Vagina (tissue), 2 donors: ENCODE measurements around the gene ARPC4. TPM values are rescaled to one million over a fixed set of nuclear protein-coding genes. Genes with fewer than 3 reads are reported as not detected.

ENCODE experiments used
- DNase-seq, 2 donors: peaks; one replicate each; pipeline ENCODE4 v3.0.0-alpha.2; 2017; ENCODE audit errors: extremely low spot score in 2 of 2
- H3K27ac ChIP-seq: fragments of 200-600 bp; sonication (generic); one replicate; pipeline ENCODE4 v1.5.1; 2019
- H3K27me3 ChIP-seq: fragments of 200-600 bp; sonication (generic); one replicate; pipeline ENCODE4 v1.5.1; 2019
- H3K36me3 ChIP-seq, 2 donors: fragments of 200-600 bp; sonication (generic); one replicate each; pipeline ENCODE4 v1.5.1; 2017 to 2019
- H3K4me1 ChIP-seq: fragments of 200-600 bp; sonication (generic); one replicate; pipeline ENCODE4 v1.5.1; 2019
- H3K4me3 ChIP-seq, 2 donors: fragments of 200-600 bp; sonication (generic); 1 replicate in 1 of 2; 2 replicates in 1 of 2; pipeline ENCODE4 v1.5.1; 2016 to 2019
- H3K9me3 ChIP-seq: fragments of 200-600 bp; sonication (generic); one replicate; pipeline ENCODE4 v1.5.1; 2019
- POLR2A ChIP-seq, 2 donors: fragments of 450-650 bp; IDR thresholded peaks; one replicate each; pipeline ENCODE4 v1.6.1; 2017; ENCODE audit warnings: antibody characterized with exemption in 2 of 2, mild to moderate bottlenecking in 2 of 2, moderate library complexity in 2 of 2
- POLR2AphosphoS5 ChIP-seq, 2 donors: sonication (generic); formaldehyde crosslinking; IDR thresholded peaks; one replicate each; pipeline ENCODE4 v1.9.0; 2017; ENCODE audit warnings: antibody characterized with exemption in 2 of 2, mild to moderate bottlenecking in 2 of 2, low read depth in 1 of 2; ENCODE audit not compliant: insufficient read depth in 1 of 2
- intact Hi-C: fragments of 100-400 bp; cut with DNase I; formaldehyde crosslinking; loops from one replicate; pipeline ENCODE4 v1.15.1; 2023
- total RNA-seq: library from RNA; depleted of rRNA; stranded (reverse); fragments of >200 nt; gene quantifications from one replicate; pipeline ENCODE4 v1.2.3, GENCODE V29; 2016
- TF ChIP-seq, protein P1 (sequence below), 3 experiments: fragments of 450-650 bp in 2 of 3; fragments of 200-600 bp in 1 of 3; sonication (generic) in 1 of 3; IDR thresholded peaks; one replicate each; pipeline ENCODE4 v1.5.1; 2017 to 2019; ENCODE audit warnings: antibody characterized with exemption in 3 of 3, mild to moderate bottlenecking in 2 of 3, moderate library complexity in 2 of 3

Gene ARPC4
- total RNA-seq, 1 donor from 2014 or later, result 124 TPM

DNA sequence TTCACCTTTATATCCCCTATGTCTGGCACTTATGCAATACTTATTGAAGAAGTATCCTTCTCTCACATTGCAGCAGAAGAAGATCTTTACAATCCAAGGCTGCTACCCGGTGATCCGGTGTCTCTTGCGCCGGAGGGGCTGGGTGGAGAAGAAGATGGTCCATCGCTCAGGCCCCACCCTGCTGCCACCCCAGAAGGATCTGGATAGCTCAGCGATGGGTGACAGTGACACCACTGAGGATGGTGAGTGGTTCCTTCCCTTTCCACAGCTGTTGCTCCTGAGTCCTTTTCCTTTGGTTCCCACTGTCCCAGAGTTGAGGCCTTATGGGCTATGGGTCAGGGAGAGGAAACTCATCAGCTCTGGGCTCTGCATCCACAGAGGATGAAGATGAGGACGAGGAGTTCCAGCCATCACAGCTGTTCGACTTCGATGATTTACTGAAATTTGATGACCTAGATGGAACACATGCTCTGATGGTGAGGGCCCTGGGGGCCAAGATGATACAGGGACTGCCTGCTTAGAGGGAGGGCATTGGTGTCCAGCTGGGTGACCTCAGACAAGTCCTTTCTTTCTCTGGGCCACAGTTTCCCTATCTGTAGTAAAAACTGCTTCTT, 20.1 kb downstream of the ARPC4 start:
- H3K4me1 ChIP-seq, result peaks cover 19% of the 10 kb centered on the region
- no peak overlapping the region for H3K4me3 ChIP-seq
- intact Hi-C loops, result no loop called here
- TF ChIP-seq, protein P1, sequence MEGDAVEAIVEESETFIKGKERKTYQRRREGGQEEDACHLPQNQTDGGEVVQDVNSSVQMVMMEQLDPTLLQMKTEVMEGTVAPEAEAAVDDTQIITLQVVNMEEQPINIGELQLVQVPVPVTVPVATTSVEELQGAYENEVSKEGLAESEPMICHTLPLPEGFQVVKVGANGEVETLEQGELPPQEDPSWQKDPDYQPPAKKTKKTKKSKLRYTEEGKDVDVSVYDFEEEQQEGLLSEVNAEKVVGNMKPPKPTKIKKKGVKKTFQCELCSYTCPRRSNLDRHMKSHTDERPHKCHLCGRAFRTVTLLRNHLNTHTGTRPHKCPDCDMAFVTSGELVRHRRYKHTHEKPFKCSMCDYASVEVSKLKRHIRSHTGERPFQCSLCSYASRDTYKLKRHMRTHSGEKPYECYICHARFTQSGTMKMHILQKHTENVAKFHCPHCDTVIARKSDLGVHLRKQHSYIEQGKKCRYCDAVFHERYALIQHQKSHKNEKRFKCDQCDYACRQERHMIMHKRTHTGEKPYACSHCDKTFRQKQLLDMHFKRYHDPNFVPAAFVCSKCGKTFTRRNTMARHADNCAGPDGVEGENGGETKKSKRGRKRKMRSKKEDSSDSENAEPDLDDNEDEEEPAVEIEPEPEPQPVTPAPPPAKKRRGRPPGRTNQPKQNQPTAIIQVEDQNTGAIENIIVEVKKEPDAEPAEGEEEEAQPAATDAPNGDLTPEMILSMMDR (IDR thresholded peaks at IDR 0.05), result no peak
- TF ChIP-seq POLR2A (IDR thresholded peaks at IDR 0.05) (no peak), POLR2AphosphoS5 (IDR thresholded peaks at IDR 0.05; ENCODE audit: insufficient read depth in 1 of 2, low read depth in 1 of 2) (no peak)
- no peaks in the 10 kb centered on the region for H3K9me3 ChIP-seq
- H3K36me3 ChIP-seq, result peaks cover 0 to 17% of the 10 kb centered on the region in 2 donors
- no peaks in the 10 kb centered on the region for H3K27me3 ChIP-seq
- DNase-seq, result no peak
- H3K27ac ChIP-seq, result no peak overlapping the region

DNA sequence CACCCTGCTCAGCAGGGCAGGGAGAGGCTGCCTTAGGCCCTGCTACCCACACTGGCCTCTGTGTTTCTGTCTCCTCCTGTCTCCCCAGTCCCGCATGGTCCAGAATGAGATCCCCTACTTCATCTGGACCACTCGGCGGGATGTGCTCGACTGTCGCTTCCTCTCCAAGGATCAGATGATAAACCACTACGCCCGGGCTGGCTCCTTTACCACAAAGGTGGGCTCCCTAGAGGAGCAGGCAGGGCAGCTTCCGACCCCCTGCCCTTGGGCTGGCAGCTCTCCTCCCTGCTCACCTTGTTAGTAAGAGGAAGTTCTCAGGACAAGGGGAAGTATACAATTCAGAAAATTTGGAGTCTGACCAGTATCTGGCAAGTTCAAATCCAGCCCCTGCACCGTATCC, 23.1 kb downstream of the ARPC4 start:
- peaks cover 0 to 17% of the 10 kb centered on the region in 2 donors for H3K36me3 ChIP-seq
- intact Hi-C loops, result no loop called here

DNA sequence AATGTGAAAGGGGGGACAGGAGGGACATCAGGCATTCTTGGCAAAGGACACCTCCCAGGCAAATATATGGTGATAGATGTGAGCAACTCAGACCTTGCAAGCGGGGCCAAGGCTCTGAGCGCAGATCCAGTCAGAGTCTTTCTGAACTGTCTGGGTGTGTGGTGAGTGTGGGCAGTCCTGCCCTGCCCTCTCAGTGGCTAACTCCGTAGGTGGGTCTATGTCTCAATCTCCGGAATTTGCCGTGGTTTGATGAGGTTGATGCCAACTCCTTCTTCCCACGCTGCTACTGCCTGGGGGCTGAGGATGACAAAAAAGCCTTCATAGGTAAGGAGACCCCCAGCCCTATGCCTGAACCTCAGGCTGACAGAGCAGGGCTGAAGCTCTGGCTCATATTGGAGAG, 24.6 kb downstream of the ARPC4 start:
- no peak overlapping the region for H3K27ac ChIP-seq
- no peaks in the 10 kb centered on the region for H3K9me3 ChIP-seq
- H3K27me3 ChIP-seq, result no peaks in the 10 kb centered on the region
- H3K4me3 ChIP-seq, result no peak overlapping the region
- no peaks in the 10 kb centered on the region for H3K4me1 ChIP-seq
- intact Hi-C loops, result no loop called here
- TF ChIP-seq POLR2AphosphoS5 (IDR thresholded peaks at IDR 0.05; ENCODE audit: insufficient read depth in 1 of 2, low read depth in 1 of 2) (no peak), POLR2A (IDR thresholded peaks at IDR 0.05) (no peak)
- TF ChIP-seq, protein P1 (IDR thresholded peaks at IDR 0.05), result no peak
- H3K36me3 ChIP-seq, result peaks cover 0 to 17% of the 10 kb centered on the region in 2 donors
- DNase-seq, result no peak

More for the DNA sequence above, 23.1 kb downstream of the ARPC4 start:
- Histone ChIP-seq H3K9me3 (no peaks in the 10 kb centered on the region), H3K4me3 (no peak overlapping the region), H3K27ac (no peak overlapping the region), H3K27me3 (no peaks in the 10 kb centered on the region), H3K4me1 (peaks cover 3% of the 10 kb centered on the region)
- DNase-seq, result no peak
- no peak for TF ChIP-seq POLR2A (IDR thresholded peaks at IDR 0.05)
- no peak for TF ChIP-seq POLR2AphosphoS5 (IDR thresholded peaks at IDR 0.05; ENCODE audit: insufficient read depth in 1 of 2, low read depth in 1 of 2)
- TF ChIP-seq, protein P1 (IDR thresholded peaks at IDR 0.05), result no peak

DNA sequence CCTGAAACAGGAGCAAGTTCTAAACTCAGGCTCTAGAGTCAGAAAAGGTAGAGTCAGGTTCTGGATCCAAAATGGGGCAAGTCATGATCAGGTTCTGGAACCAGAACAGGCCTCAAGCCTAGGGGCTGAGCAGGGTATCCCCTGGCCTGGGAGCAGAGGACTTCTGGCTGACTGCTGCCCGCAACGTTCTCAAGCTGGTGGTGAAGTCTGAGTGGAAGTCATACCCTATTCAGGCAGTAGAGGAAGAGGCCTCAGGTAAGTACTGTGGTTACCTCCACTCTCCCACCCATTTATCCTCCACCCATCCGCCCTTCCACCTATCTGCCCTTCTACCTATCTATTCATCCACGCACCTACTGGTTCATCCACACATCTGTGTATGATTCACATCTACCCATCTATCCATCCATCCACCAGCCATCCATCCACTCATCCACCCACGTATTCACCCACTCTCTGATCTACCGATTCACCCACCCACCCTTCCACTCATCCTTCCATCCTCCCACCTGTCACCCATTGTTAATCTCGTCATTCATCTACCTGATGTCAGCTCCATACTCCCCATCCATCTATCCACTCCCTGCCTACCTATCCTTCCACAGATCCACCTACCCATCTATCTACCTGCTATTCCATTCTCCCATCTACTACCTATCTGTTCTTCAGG, 25.9 kb downstream of the ARPC4 start:
- TF ChIP-seq, protein P1 (IDR thresholded peaks at IDR 0.05), result no peak
- TF ChIP-seq POLR2A (IDR thresholded peaks at IDR 0.05), result no peak
- no peak for TF ChIP-seq POLR2AphosphoS5 (IDR thresholded peaks at IDR 0.05; ENCODE audit: insufficient read depth in 1 of 2, low read depth in 1 of 2)
- DNase-seq, result no peak
- Histone ChIP-seq H3K27me3 (no peaks in the 10 kb centered on the region), H3K4me1 (no peaks in the 10 kb centered on the region), H3K4me3 (no peak overlapping the region), H3K9me3 (no peaks in the 10 kb centered on the region), H3K27ac (no peak overlapping the region), H3K36me3 (peaks cover 0 to 6% of the 10 kb centered on the region in 2 donors)
- intact Hi-C loops, result no loop called here

DNA sequence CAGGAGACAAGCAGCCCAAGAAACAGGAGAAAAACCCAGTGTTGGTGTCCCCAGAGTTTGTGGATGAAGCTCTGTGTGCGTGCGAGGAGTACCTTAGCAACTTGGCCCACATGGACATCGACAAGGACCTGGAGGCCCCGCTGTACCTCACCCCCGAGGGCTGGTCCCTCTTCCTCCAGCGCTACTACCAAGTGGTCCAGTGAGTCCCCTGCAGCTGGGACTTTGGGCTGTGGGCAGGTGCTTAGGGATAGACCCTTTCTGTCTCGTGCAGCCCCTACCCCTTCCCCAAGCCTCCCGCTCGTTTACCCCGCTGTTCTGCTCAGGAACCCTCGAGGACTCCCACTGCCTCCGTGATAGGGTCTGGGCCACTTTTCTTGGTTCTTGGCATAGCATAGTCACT, 27.7 kb downstream of the ARPC4 start:
- Histone ChIP-seq H3K27ac (no peak overlapping the region), H3K9me3 (no peaks in the 10 kb centered on the region), H3K4me1 (no peaks in the 10 kb centered on the region), H3K4me3 (no peak overlapping the region), H3K36me3 (no peaks in the 10 kb centered on the region), H3K27me3 (no peaks in the 10 kb centered on the region)
- TF ChIP-seq, protein P1 (IDR thresholded peaks at IDR 0.05), result no peak
- no peak for TF ChIP-seq POLR2A (IDR thresholded peaks at IDR 0.05)
- TF ChIP-seq POLR2AphosphoS5 (IDR thresholded peaks at IDR 0.05; ENCODE audit: insufficient read depth in 1 of 2, low read depth in 1 of 2), result no peak
- intact Hi-C loops, result no loop called here
- no peak for DNase-seq
